Smooth muscle cell (in vitro differentiated cells): ENCODE measurements around the gene LBH. TPM values are rescaled to one million over a fixed set of nuclear protein-coding genes. Genes with fewer than 3 reads are reported as not detected.
A peak's percentile ranks its signal among the peaks of the same experiment; 100 is the strongest.

Source experiments
- DNase-seq: peaks from one replicate; lab custom pipeline; 2025; ENCODE audit not compliant: unreplicated experiment; lab: John Stamatoyannopoulos, UW
- H2AFZ ChIP-seq: fragments of 200-600 bp; sonication (generic); 2 replicates; pipeline ENCODE4 v1.6.0; 2016; ENCODE audit warnings: antibody characterized with exemption, low read depth, mild to moderate bottlenecking
- H3F3A ChIP-seq: fragments of 200-600 bp; sonication (generic); 2 replicates; pipeline ENCODE4 v1.6.0; 2017; ENCODE audit warnings: antibody characterized with exemption, low read depth
- H3K27ac ChIP-seq: fragments of 200-600 bp; sonication (generic); 2 replicates; pipeline ENCODE4 v1.5.1; 2016; ENCODE audit warnings: low read depth, mild to moderate bottlenecking
- H3K27me3 ChIP-seq: fragments of 200-600 bp; sonication (generic); 2 replicates; pipeline ENCODE4 v1.6.1; 2016; ENCODE audit warnings: low read depth, mild to moderate bottlenecking
- H3K36me3 ChIP-seq: fragments of 200-600 bp; sonication (generic); 2 replicates; pipeline ENCODE4 v1.5.1; 2016; ENCODE audit warnings: low read depth
- H3K4me1 ChIP-seq: fragments of 200-600 bp; sonication (generic); 2 replicates; pipeline ENCODE4 v1.5.1; 2016; ENCODE audit warnings: low read depth
- H3K4me2 ChIP-seq: fragments of 200-600 bp; sonication (generic); 2 replicates; pipeline ENCODE4 v1.6.0; 2016; ENCODE audit warnings: mild to moderate bottlenecking
- H3K4me3 ChIP-seq: fragments of 200-600 bp; sonication (generic); 2 replicates; pipeline ENCODE4 v1.5.1; 2016; ENCODE audit warnings: mild to moderate bottlenecking
- H3K79me2 ChIP-seq: fragments of 200-600 bp; sonication (generic); 2 replicates; pipeline ENCODE4 v1.6.0; 2016; ENCODE audit warnings: low read depth, mild to moderate bottlenecking
- H3K9ac ChIP-seq: fragments of 200-600 bp; sonication (generic); 2 replicates; pipeline ENCODE4 v1.6.0; 2016; ENCODE audit warnings: low read depth
- H3K9me3 ChIP-seq: fragments of 200-600 bp; sonication (generic); replicated peaks from 2 replicates; pipeline ENCODE4 v1.5.1; 2016; ENCODE audit warnings: low read depth
- H4K20me1 ChIP-seq: fragments of 200-600 bp; sonication (generic); 2 replicates; pipeline ENCODE4 v1.6.0; 2016; ENCODE audit warnings: low read depth
- WGBS: methylation state at CpG from one replicate; pipeline ENCODE4 v1.1.7; 2016; ENCODE audit warnings: low lambda C conversion rate; 5-methylcytosine and 5-hydroxymethylcytosine counted together
- polyA plus RNA-seq: library from polyadenylated mRNA; unstranded; fragments of >200 nt; fragmentation: Nextera tagmentation; extraction: Ambion mirVana; gene quantifications from 2 replicates; pipeline ENCODE4 v1.2.1, GENCODE V29; 2016
- total RNA-seq: library from RNA; depleted of rRNA; stranded (reverse); fragments of >200 nt; gene quantifications from 2 replicates; pipeline ENCODE4 v1.2.3, GENCODE V29; 2014
- TF ChIP-seq, protein P1 (sequence below): fragments of 200-600 bp; sonication (generic); IDR thresholded peaks from 2 replicates; pipeline ENCODE4 v1.5.1; 2017; ENCODE audit warnings: borderline replicate concordance, mild to moderate bottlenecking, antibody characterized with exemption; ENCODE audit not compliant: insufficient read depth, poor library complexity, severe bottlenecking

LBH gene
- total and polyA plus RNA-seq, 2 experiments from 2014 or later, result 31.0 to 35.2 TPM

DNA sequence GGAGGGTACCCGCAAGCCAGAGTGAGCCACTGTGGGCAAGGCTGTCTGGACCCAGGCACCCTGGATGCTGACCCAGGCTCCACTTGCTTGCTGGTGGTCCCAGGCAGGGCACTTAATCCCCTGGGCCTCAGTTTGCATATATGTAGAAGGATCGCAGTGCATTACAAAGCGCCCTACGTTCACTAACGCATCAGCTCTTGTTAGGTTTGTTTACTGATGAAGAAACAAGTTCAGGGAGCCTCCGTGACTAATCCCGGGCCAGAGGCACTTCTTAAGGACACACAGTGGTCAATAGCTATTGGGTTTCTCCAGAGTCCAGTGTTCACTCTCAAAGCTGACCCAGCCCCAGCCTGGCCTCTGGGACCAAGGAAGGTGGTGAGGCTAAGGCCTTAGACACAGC, 70.2 kb downstream of the LBH start:
- H3K9me3 ChIP-seq, result no peaks in the 10 kb centered on the region
- H3K4me3 ChIP-seq, result no peak overlapping the region
- H3K36me3 ChIP-seq, result no peaks in the 10 kb centered on the region
- H4K20me1 ChIP-seq, result no peaks in the 10 kb centered on the region
- H3K4me2 ChIP-seq, result no peak overlapping the region
- no peak overlapping the region for H3K27ac ChIP-seq
- 48% methylated on average over 7 of the region's 7 CpGs for WGBS
- H3F3A ChIP-seq, result no peaks in the 10 kb centered on the region
- H2AFZ ChIP-seq, result no peak overlapping the region
- DNase-seq, result no peak
- H3K9ac ChIP-seq, result no peak overlapping the region
- H3K27me3 ChIP-seq, result no peaks in the 10 kb centered on the region
- TF ChIP-seq, protein P1, sequence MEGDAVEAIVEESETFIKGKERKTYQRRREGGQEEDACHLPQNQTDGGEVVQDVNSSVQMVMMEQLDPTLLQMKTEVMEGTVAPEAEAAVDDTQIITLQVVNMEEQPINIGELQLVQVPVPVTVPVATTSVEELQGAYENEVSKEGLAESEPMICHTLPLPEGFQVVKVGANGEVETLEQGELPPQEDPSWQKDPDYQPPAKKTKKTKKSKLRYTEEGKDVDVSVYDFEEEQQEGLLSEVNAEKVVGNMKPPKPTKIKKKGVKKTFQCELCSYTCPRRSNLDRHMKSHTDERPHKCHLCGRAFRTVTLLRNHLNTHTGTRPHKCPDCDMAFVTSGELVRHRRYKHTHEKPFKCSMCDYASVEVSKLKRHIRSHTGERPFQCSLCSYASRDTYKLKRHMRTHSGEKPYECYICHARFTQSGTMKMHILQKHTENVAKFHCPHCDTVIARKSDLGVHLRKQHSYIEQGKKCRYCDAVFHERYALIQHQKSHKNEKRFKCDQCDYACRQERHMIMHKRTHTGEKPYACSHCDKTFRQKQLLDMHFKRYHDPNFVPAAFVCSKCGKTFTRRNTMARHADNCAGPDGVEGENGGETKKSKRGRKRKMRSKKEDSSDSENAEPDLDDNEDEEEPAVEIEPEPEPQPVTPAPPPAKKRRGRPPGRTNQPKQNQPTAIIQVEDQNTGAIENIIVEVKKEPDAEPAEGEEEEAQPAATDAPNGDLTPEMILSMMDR, result no peak
- H3K4me1 ChIP-seq, result no peaks in the 10 kb centered on the region
- no peaks in the 10 kb centered on the region for H3K79me2 ChIP-seq

DNA sequence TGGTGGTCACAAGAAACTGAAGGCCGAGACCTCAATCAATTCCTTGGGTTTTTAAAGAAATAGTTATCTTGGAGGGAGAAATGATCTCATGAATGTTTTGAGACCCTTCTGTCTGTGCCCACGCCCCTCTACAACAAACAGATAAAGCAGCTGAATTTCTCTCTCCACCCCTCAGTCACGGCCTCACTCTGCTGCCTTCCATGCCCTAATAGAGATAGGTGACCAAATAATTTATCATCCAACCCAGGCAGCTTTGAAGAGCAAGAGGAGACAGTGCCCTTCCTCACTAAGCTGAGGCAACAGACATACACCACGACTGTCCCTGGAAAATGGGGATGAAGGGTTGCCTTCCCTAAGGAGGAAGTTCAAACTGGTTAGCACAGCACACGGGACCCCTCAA, 71.2 kb downstream of the LBH start:
- H3K9ac ChIP-seq, result no peak overlapping the region
- WGBS, result 86% methylated on average over 4 of the region's 5 CpGs
- no peak overlapping the region for H2AFZ ChIP-seq
- H3K36me3 ChIP-seq, result no peaks in the 10 kb centered on the region
- TF ChIP-seq, protein P1, result no peak
- H4K20me1 ChIP-seq, result no peaks in the 10 kb centered on the region
- no peaks in the 10 kb centered on the region for H3K9me3 ChIP-seq
- H3K4me3 ChIP-seq, result no peak overlapping the region
- DNase-seq, result no peak
- H3F3A ChIP-seq, result no peaks in the 10 kb centered on the region
- no peaks in the 10 kb centered on the region for H3K4me1 ChIP-seq
- no peaks in the 10 kb centered on the region for H3K27me3 ChIP-seq
- H3K4me2 ChIP-seq, result no peak overlapping the region
- H3K27ac ChIP-seq, result no peak overlapping the region
- no peaks in the 10 kb centered on the region for H3K79me2 ChIP-seq

DNA sequence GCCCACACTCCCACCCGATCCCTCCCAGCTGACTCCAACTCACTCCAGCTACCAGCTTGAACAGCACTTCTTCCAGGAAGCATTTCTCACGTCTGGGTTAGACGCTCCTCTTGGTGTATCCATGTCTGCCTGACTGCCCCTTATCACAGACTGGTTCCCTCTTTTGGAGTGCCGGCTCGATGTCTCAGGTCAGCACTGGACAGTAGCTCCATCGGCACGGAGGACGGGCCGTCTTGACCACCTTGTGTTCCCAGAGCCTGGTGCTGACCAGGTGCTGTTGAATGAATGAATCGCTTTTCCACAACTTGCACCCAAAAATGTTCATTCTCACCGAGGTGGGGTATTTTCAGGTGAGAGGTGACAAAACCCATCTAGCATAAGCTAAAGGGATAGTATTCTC, 71.8 kb downstream of the LBH start:
- no peak overlapping the region for H3K27ac ChIP-seq
- TF ChIP-seq, protein P1, result no peak
- no peak overlapping the region for H3K4me3 ChIP-seq
- no peaks in the 10 kb centered on the region for H3K9me3 ChIP-seq
- H2AFZ ChIP-seq, result no peak overlapping the region
- no peak overlapping the region for H3K9ac ChIP-seq
- no peaks in the 10 kb centered on the region for H3K36me3 ChIP-seq
- H3K79me2 ChIP-seq, result no peaks in the 10 kb centered on the region
- H3K4me2 ChIP-seq, result no peak overlapping the region
- no peaks in the 10 kb centered on the region for H4K20me1 ChIP-seq
- H3K4me1 ChIP-seq, result no peaks in the 10 kb centered on the region
- WGBS, result 92% methylated on average over 11 of the region's 11 CpGs
- no peak for DNase-seq
- H3F3A ChIP-seq, result no peaks in the 10 kb centered on the region
- H3K27me3 ChIP-seq, result no peaks in the 10 kb centered on the region

DNA sequence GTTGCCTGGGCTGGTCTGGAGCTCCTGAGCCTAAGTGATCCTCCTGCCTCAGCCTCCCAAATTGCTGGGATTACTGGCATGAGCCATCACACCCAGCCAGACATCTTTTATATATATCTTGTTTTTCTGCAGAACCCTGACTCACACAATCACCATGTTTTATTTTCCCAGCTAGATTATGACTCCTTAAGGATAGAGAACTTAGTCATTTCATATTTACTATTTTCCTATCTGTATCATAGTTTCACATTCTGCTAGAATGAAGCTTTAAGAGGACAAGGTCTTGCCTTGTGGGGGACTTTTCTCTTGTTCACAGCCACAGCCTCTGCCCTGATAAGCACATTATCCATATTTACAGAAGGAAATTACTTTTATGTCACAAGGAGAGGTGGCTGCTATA, 73.9 kb downstream of the LBH start:
- H3K4me2 ChIP-seq, result no peak overlapping the region

More for the DNA sequence above, 73.9 kb downstream of the LBH start:
- no peak for DNase-seq
- Histone ChIP-seq H3K9ac (no peak overlapping the region), H2AFZ (no peak overlapping the region), H3F3A (no peaks in the 10 kb centered on the region), H3K27me3 (no peaks in the 10 kb centered on the region), H3K9me3 (no peaks in the 10 kb centered on the region), H3K4me1 (no peaks in the 10 kb centered on the region), H3K79me2 (no peaks in the 10 kb centered on the region), H3K36me3 (no peaks in the 10 kb centered on the region), H3K27ac (peak overlapping the region; percentile 61), H3K4me3 (no peak overlapping the region), H4K20me1 (no peaks in the 10 kb centered on the region)
- TF ChIP-seq, protein P1, result no peak
